H1 (cell line): ENCODE data around the gene PCNX4. TPM values are rescaled to one million over a fixed set of nuclear protein-coding genes. Genes with fewer than 3 reads are reported as not detected.

Experiments
- CTCF ChIA-PET: fragments of 300-600 bp; sonication (Branson Sonifier 250); formaldehyde crosslinking; loops from one replicate; lab custom pipeline; 2021; ENCODE audit not compliant: partially characterized antibody; lab: Charles Lee
- POLR2A ChIA-PET: fragments of 300-600 bp; sonication (Branson Sonifier 250); formaldehyde crosslinking; loops from one replicate; lab custom pipeline; 2021; ENCODE audit warnings: inconsistent platforms; ENCODE audit not compliant: partially characterized antibody; lab: Charles Lee
- DNase-seq, 2 experiments: peaks; one replicate each; pipeline versions ENCODE4 v3.0.0 to v3.0.0-alpha.2; 2010 to 2022; ENCODE audit warnings: low spot score in 2 of 2, low read depth in 1 of 2, mixed read lengths in 1 of 2
- FAIRE-seq: peaks from 2 replicates; lab custom pipeline; 2011; peaks lifted over from hg19 to GRCh38; lab: Jason Lieb, UNC
- H2AFZ ChIP-seq: 2 replicates; pipeline ENCODE4 v1.8.1; 2012; ENCODE audit warnings: low read length, inconsistent platforms
- H2AK5ac ChIP-seq: 2 replicates; pipeline ENCODE4 v1.6.1; 2013; ENCODE audit warnings: low read depth, low read length
- H2BK120ac ChIP-seq: replicated peaks from 2 replicates; pipeline ENCODE3; 2013; ENCODE audit warnings: low read depth, low read length, inconsistent platforms
- H2BK12ac ChIP-seq: 2 replicates; pipeline ENCODE4 v1.6.1; 2013; ENCODE audit warnings: low read depth, low read length
- H2BK15ac ChIP-seq: 2 replicates; pipeline ENCODE4 v1.6.1; 2013; ENCODE audit warnings: low read length
- H2BK20ac ChIP-seq: 2 replicates; pipeline ENCODE4 v1.6.1; 2013; ENCODE audit warnings: low read length
- H2BK5ac ChIP-seq: 2 replicates; pipeline ENCODE4 v1.6.1; 2013; ENCODE audit warnings: low read depth, low read length
- H3K14ac ChIP-seq: 2 replicates; pipeline ENCODE4 v1.6.1; 2013; ENCODE audit warnings: inconsistent platforms; ENCODE audit not compliant: insufficient read length
- H3K18ac ChIP-seq: 2 replicates; pipeline ENCODE4 v1.6.1; 2013; ENCODE audit warnings: low read length; ENCODE audit errors: extremely low read depth
- H3K23ac ChIP-seq: 2 replicates; pipeline ENCODE4 v1.6.1; 2013; ENCODE audit warnings: inconsistent platforms; ENCODE audit not compliant: insufficient read length
- H3K23me2 ChIP-seq: 2 replicates; pipeline ENCODE4 v1.6.1; 2013; ENCODE audit warnings: low read depth, low read length
- H3K27ac ChIP-seq: 2 replicates; pipeline ENCODE4 v1.6.1; 2011; ENCODE audit warnings: low read depth, low read length, inconsistent platforms
- H3K27me3 ChIP-seq, 4 experiments: replicated peaks in 1 of 4; 1 replicate in 1 of 4; 2 replicates in 3 of 4; pipeline versions ENCODE4 v1.6.1 to v1.8.1; 2011 to 2013; ENCODE audit warnings: low read length in 3 of 4, mild to moderate bottlenecking in 3 of 4, inconsistent platforms in 2 of 4, mixed read lengths in 2 of 4, moderate library complexity in 1 of 4; ENCODE audit not compliant: control insufficient read depth in 3 of 4, insufficient read depth in 3 of 4; ENCODE audit errors: extremely low read depth in 1 of 4
- H3K36me3 ChIP-seq, 4 experiments: 2 replicates each; pipeline versions ENCODE4 v1.6.1 to v1.8.1; 2011 to 2013; ENCODE audit warnings: mild to moderate bottlenecking in 4 of 4, low read length in 3 of 4, moderate library complexity in 2 of 4, control low read depth in 1 of 4, inconsistent platforms in 1 of 4; ENCODE audit not compliant: insufficient read depth in 4 of 4, control insufficient read depth in 2 of 4
- H3K4ac ChIP-seq: replicated peaks from 2 replicates; pipeline ENCODE3; 2013; ENCODE audit warnings: low read length, low read depth, mixed read lengths, inconsistent platforms; ENCODE audit not compliant: insufficient read length
- H3K4me1 ChIP-seq, 4 experiments: replicated peaks in 1 of 4; 1 replicate in 1 of 4; 2 replicates in 3 of 4; pipeline versions ENCODE4 v1.6.1 to v1.8.1; 2011 to 2013; ENCODE audit warnings: low read length in 3 of 4, inconsistent platforms in 2 of 4, mixed read lengths in 1 of 4; ENCODE audit not compliant: insufficient read depth in 4 of 4, control insufficient read depth in 3 of 4
- H3K4me2 ChIP-seq, 2 experiments: 2 replicates each; pipeline versions ENCODE4 v1.6.1 to v1.8.1; 2011 to 2013; ENCODE audit warnings: low read depth in 2 of 2, low read length in 2 of 2, control low read depth in 1 of 2, inconsistent platforms in 1 of 2, mild to moderate bottlenecking in 1 of 2; ENCODE audit not compliant: insufficient read depth in 1 of 2
- H3K4me3 ChIP-seq, 4 experiments: fragments of 200-600, 300-600 bp in 1 of 4; sonication (generic), shearing (Covaris generic), sonication (Bioruptor Twin) in 1 of 4; 2 replicates each; pipeline versions ENCODE4 v1.5.1 to v1.8.1; 2011 to 2016; ENCODE audit warnings: low read length in 4 of 4, low read depth in 3 of 4, control low read depth in 2 of 4, inconsistent platforms in 2 of 4, mild to moderate bottlenecking in 2 of 4, mixed read lengths in 1 of 4, moderate library complexity in 1 of 4; ENCODE audit not compliant: insufficient read depth in 2 of 4; ENCODE audit errors: extremely low read depth in 1 of 4
- H3K56ac ChIP-seq: replicated peaks from 2 replicates; pipeline ENCODE3; 2013; ENCODE audit warnings: low read depth, mild to moderate bottlenecking, mixed read lengths, low read length, inconsistent platforms; ENCODE audit not compliant: insufficient read length
- H3K79me1 ChIP-seq: 2 replicates; pipeline ENCODE4 v1.6.1; 2013; ENCODE audit warnings: low read depth, low read length, control low read depth
- H3K79me2 ChIP-seq, 2 experiments: 2 replicates each; pipeline versions ENCODE4 v1.6.1 to v1.8.1; 2012 to 2013; ENCODE audit warnings: low read length in 2 of 2, mild to moderate bottlenecking in 2 of 2, inconsistent platforms in 1 of 2; ENCODE audit not compliant: insufficient read depth in 2 of 2, control insufficient read depth in 1 of 2
- H3K9ac ChIP-seq, 4 experiments: replicated peaks in 1 of 4; 1 replicate in 1 of 4; 2 replicates in 3 of 4; pipeline versions ENCODE4 v1.6.1 to v1.8.1; 2011 to 2013; ENCODE audit warnings: low read depth in 3 of 4, low read length in 3 of 4, control low read depth in 2 of 4, mild to moderate bottlenecking in 2 of 4, moderate library complexity in 2 of 4, inconsistent platforms in 1 of 4; ENCODE audit errors: extremely low read depth in 1 of 4
- H3K9me3 ChIP-seq, 2 experiments: 2 replicates each; pipeline versions ENCODE4 v1.6.1 to v1.8.1; 2012 to 2013; ENCODE audit warnings: mild to moderate bottlenecking in 2 of 2, moderate library complexity in 2 of 2, control low read depth in 1 of 2, inconsistent platforms in 1 of 2, low read depth in 1 of 2, low read length in 1 of 2, mixed read lengths in 1 of 2; ENCODE audit not compliant: insufficient read depth in 2 of 2
- H4K20me1 ChIP-seq, 2 experiments: replicated peaks in 1 of 2; 2 replicates each; pipeline versions ENCODE3 to v1.8.1; 2011 to 2013; ENCODE audit warnings: inconsistent platforms in 2 of 2, low read length in 2 of 2, mild to moderate bottlenecking in 1 of 2; ENCODE audit not compliant: insufficient read depth in 2 of 2, control insufficient read depth in 1 of 2
- H4K5ac ChIP-seq: 2 replicates; pipeline ENCODE4 v1.6.1; 2013; ENCODE audit warnings: low read length, low read depth, mixed read lengths, inconsistent platforms; ENCODE audit not compliant: insufficient read length
- H4K8ac ChIP-seq: 2 replicates; pipeline ENCODE4 v1.8.0; 2013; ENCODE audit warnings: mild to moderate bottlenecking, moderate library complexity, low read length, inconsistent platforms; ENCODE audit not compliant: insufficient read depth; ENCODE audit errors: extremely low read depth
- H4K91ac ChIP-seq: replicated peaks from 2 replicates; pipeline ENCODE3; 2013; ENCODE audit warnings: low read length, mixed read lengths, inconsistent platforms; ENCODE audit not compliant: insufficient read length
- ASH2L ChIP-seq: fragments of 200-600, 300-600 bp; sonication (generic); IDR thresholded peaks from one replicate; pipeline ENCODE4 v1.7.1; 2017; ENCODE audit warnings: low read length
- BRCA1 ChIP-seq: IDR thresholded peaks from 2 replicates; pipeline ENCODE4 v1.6.1; 2012; ENCODE audit warnings: low read depth, low read length, improper control_type of control experiment
- CBX5 ChIP-seq: fragments of 300-800, 300-1000 bp; sonication (generic); IDR thresholded peaks from 2 replicates; pipeline ENCODE4 v1.7.1; 2016; ENCODE audit warnings: antibody characterized with exemption, low read length, low read depth
- CBX8 ChIP-seq: fragments of 300-800, 300-1000 bp; sonication (generic); IDR thresholded peaks from 2 replicates; pipeline ENCODE4 v1.7.1; 2016; ENCODE audit warnings: low read depth, low read length, borderline replicate concordance
- CEBPB ChIP-seq: IDR thresholded peaks from 2 replicates; pipeline ENCODE4 v1.6.1; 2012; ENCODE audit warnings: low read depth, low read length
- CTCF ChIP-seq, 3 experiments: IDR thresholded peaks; 1 replicate in 2 of 3; 2 replicates in 1 of 3; pipeline versions ENCODE4 v1.5.1 to v1.6.1; 2011; ENCODE audit warnings: low read length in 3 of 3, mild to moderate bottlenecking in 3 of 3, inconsistent platforms in 2 of 3, low read depth in 1 of 3, moderate library complexity in 1 of 3; ENCODE audit not compliant: insufficient read depth in 1 of 3; ENCODE audit errors: control extremely low read depth in 1 of 3
- EZH2 ChIP-seq: fragments of 200-600 bp; sonication (generic); IDR thresholded peaks from 2 replicates; pipeline ENCODE4 v1.7.1; 2012; ENCODE audit warnings: low read depth, mild to moderate bottlenecking, moderate library complexity, low read length, inconsistent platforms; ENCODE audit not compliant: severe bottlenecking
- FOSL1 ChIP-seq: IDR thresholded peaks from 2 replicates; pipeline ENCODE4 v1.6.1; 2011; ENCODE audit warnings: mild to moderate bottlenecking, low read depth, low read length, moderate library complexity; ENCODE audit not compliant: insufficient read depth
- GTF2F1 ChIP-seq: IDR thresholded peaks from 2 replicates; pipeline ENCODE4 v1.6.1; 2012; ENCODE audit warnings: low read depth, low read length, improper control_type of control experiment, borderline replicate concordance
- WGBS, 2 experiments: shearing (Covaris generic) in 1 of 2; methylation state at CpG; one replicate each; pipeline versions ENCODE4 v1.1.6 to v1.1.7; 2013 to 2015; ENCODE audit warnings: low lambda C conversion rate in 2 of 2, mixed read lengths in 2 of 2, inconsistent platforms in 1 of 2, low coverage in 1 of 2, missing lambda C conversion rate in 1 of 2; ENCODE audit not compliant: insufficient replicate concordance in 2 of 2, insufficient coverage in 1 of 2, insufficient read length in 1 of 2; ENCODE audit errors: extremely low coverage in 1 of 2, missing lambda C conversion rate in 1 of 2; 5-methylcytosine and 5-hydroxymethylcytosine counted together
- polyA plus RNA-seq, 7 experiments: library from polyadenylated mRNA; depleted of rRNA in 3 of 7; stranded (reverse) in 5 of 7; unstranded in 2 of 7; fragments of >200 nt in 5 of 7; fragments of 200-250 nt in 2 of 7; gene quantifications; 1 replicate in 5 of 7; 2 replicates in 1 of 7; 4 replicates in 1 of 7; pipeline versions ENCODE4 v1.2.1 to v1.2.3, GENCODE V29; 2011 to 2013; ENCODE audit warnings: missing spikeins in 2 of 7, mixed read lengths in 2 of 7
- total RNA-seq: library from RNA; stranded (reverse); fragmentation: NEBNext Ultra II Directional; extraction: Animal tissue kit (Norgen Biotek cat#: 25700); gene quantifications from 2 replicates; pipeline ENCODE4 v1.2.1, GENCODE V29; 2021

Gene PCNX4
- total and polyA plus RNA-seq, 2 of the 8 experiments (the other 6 are each of a cell fraction or from before 2014, with no cell fraction given), result 28.4 to 35.5 TPM

- no peak overlapping the region for H3K4ac ChIP-seq
- H3K18ac ChIP-seq, result no peak overlapping the region
- peaks cover 3% of the 10 kb centered on the region; the same call in 1 of the 2 replicates for H3K23me2 ChIP-seq
- no peak overlapping the region for H4K5ac ChIP-seq
- 76% methylated on average over 3 of the region's 3 CpGs; no CpG with 5 or more reads in 1 of the 2 experiments for WGBS, 2 experiments
- TF ChIP-seq FOSL1 (no peak), CBX5 (no peak), EZH2 (no peak), GTF2F1 (no peak), CTCF (IDR thresholded peaks at IDR 0.05; ENCODE audit: control extremely low read depth in 1 of 3, insufficient read depth in 1 of 3, low read depth in 1 of 3, low read length in 3 of 3) (no peak), ASH2L (no peak), CBX8 (no peak), CEBPB (no peak), BRCA1 (no peak)
- TF ChIP-seq, all 59 proteins: peak for 0
- no peaks in the 10 kb centered on the region for H3K79me2 ChIP-seq
- no peaks in the 10 kb centered on the region for H4K20me1 ChIP-seq
- CTCF ChIA-PET, result interaction anchor here (0.7 to 3.0 kb wide), 6 partner anchors 15 to 202 kb away, joined by 3 to 13 read pairs (median 4); no protein-coding TSS in a partner anchor
- H3K27me3 ChIP-seq, result no peaks in the 10 kb centered on the region; a peak in 2 of 7 replicates
- no peak overlapping the region for H3K14ac ChIP-seq
- no peak overlapping the region for H3K27ac ChIP-seq
- H2BK15ac ChIP-seq, result no peak overlapping the region
- POLR2A ChIA-PET, result interaction anchor here (0.9 to 1.1 kb wide), 4 partner anchors 70 to 160 kb away, joined by 3 to 5 read pairs (median 3); partner anchors contain the start of gene PCNX4
- no peak overlapping the region for H3K56ac ChIP-seq
- H3K4me1 ChIP-seq, result peaks cover 4 to 12% (median 5%) of the 10 kb centered on the region in 4 experiments; a peak in 3 of 7 replicates
- no peak overlapping the region for H2AK5ac ChIP-seq
- H3K9me3 ChIP-seq, result 0 out of 4 replicates have a peak, but pooled peaks cover 0 to 2% of the 10 kb centered on the region in 2 experiments
- H2BK120ac ChIP-seq, result no peak overlapping the region
- H4K91ac ChIP-seq, result no peak overlapping the region
- H2BK12ac ChIP-seq, result no peak overlapping the region
- H4K8ac ChIP-seq, result no peak overlapping the region
- no peaks in the 10 kb centered on the region for H3K36me3 ChIP-seq
- no peak overlapping the region for H3K23ac ChIP-seq
- H2BK20ac ChIP-seq, result no peak overlapping the region
- H3K4me3 ChIP-seq, result no peak overlapping the region
- H2BK5ac ChIP-seq, result no peak overlapping the region
- no peak overlapping the region for H3K9ac ChIP-seq
- no peaks in the 10 kb centered on the region for H3K79me1 ChIP-seq
- no peak overlapping the region for H2AFZ ChIP-seq
- FAIRE-seq (no peak), DNase-seq (no peak)
- peak overlapping the region in 1 of 2 experiments; percentile 97; a peak in 1 of 4 replicates for H3K4me2 ChIP-seq
Measured at GRCh38 chr14:60166142-60166541, 74.4 kb downstream of the PCNX4 start.
